ENCODE measurements around the gene PIAS2.
"Not testable (repeated sequence)": the region's sequence is repeated elsewhere in the genome, so short reads cannot be mapped to it uniquely, and the experiment has no call there.

PIAS2 gene

DNA sequence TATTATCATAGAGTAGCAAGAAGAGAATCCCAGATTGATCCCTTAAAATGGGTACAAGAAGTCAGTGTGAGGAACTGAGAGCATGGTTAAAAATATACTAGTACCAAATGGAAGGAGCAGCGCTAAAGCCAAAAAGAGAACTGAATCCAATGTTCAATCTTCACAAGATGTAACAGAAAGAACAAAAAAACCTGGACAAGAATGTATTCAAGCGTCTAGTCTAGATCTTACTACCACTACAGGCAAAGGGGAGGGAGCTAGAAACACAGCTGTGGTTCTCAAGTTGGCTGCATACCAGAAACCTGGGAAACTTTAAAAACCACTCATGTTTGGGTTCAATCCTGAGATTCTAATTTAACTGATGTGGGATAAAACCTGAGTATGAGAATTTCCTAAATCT lies 57.5 kb downstream of the PIAS2 start:
- Histone ChIP-seq H3K27me3 (no peaks in the 10 kb centered on the region), H3K4me1 (peaks cover 29 to 42% (median 35%) of the 10 kb centered on the region in 10 experiments), H3K9ac (peak overlapping the region in 8 of 11 experiments; percentile 3 to 66 (median 47); a peak in 11 of 22 replicates), H3K4me3 (peak overlapping the region in 3 of 10 experiments; percentile 6 to 11 (median 10); a peak in 3 of 20 replicates), H4K20me1 (peaks cover 0 to 24% (median 4%) of the 10 kb centered on the region in 11 experiments; a peak in 6 of 22 replicates), H3K27ac (peak overlapping the region in 9 of 11 experiments; percentile 42 to 83 (median 72); a peak in 18 of 22 replicates), H3K36me3 (peaks cover 51 to 80% (median 64%) of the 10 kb centered on the region in 11 experiments), H3K9me3 (replicated peaks in 1 of 11) (peaks cover 0 to 35% (median 18%) of the 10 kb centered on the region in 11 experiments; a peak in 18 of 22 replicates), H3K4me2 (peak overlapping the region; percentile 67 to 84 (median 74))
- no peak for TF ChIP-seq Cebpa-rat (IDR thresholded peaks at IDR 0.05)

- Histone ChIP-seq H3K27me3 (no peaks in the 10 kb centered on the region), H4K20me1 (peaks cover 0 to 24% (median 4%) of the 10 kb centered on the region in 11 experiments; a peak in 6 of 22 replicates), H3K27ac (peak overlapping the region in 7 of 11 experiments; percentile 60 to 83 (median 76); a peak in 9 of 22 replicates), H3K4me3 (0 out of 20 replicates have a peak overlapping the region, but pooled peaks of 1 of the 10 experiments have one; percentile 2), H3K4me2 (peak overlapping the region in 9 of 11 experiments; percentile 67 to 83 (median 74); a peak in 8 of 22 replicates), H3K9ac (no peak overlapping the region), H3K9me3 (replicated peaks in 1 of 11) (peaks cover 0 to 25% (median 15%) of the 10 kb centered on the region in 11 experiments; a peak in 17 of 22 replicates), H3K36me3 (peaks cover 56 to 80% (median 66%) of the 10 kb centered on the region in 11 experiments), H3K4me1 (peaks cover 29 to 42% (median 35%) of the 10 kb centered on the region in 10 experiments)
- no peak for TF ChIP-seq Cebpa-rat (IDR thresholded peaks at IDR 0.05)
Measured at GRCh38 chr18:46858290-46858689, 59.0 kb downstream of the PIAS2 start.

GRCh38 chr18:46856973-46857372 lies 60.3 kb downstream of the PIAS2 start:
- peaks cover 0 to 21% (median 10%) of the 10 kb centered on the region in 11 experiments; a peak in 16 of 22 replicates for H3K9me3 ChIP-seq (replicated peaks in 1 of 11)
- H3K27ac ChIP-seq: no peak overlapping the region
- peaks cover 0 to 24% (median 4%) of the 10 kb centered on the region in 11 experiments; a peak in 6 of 22 replicates for H4K20me1 ChIP-seq
- no peak for TF ChIP-seq Cebpa-rat (IDR thresholded peaks at IDR 0.05)
- H3K4me2 ChIP-seq: no peak overlapping the region
- H3K36me3 ChIP-seq: peaks cover 62 to 80% (median 69%) of the 10 kb centered on the region in 11 experiments
- no peaks in the 10 kb centered on the region for H3K27me3 ChIP-seq
- H3K9ac ChIP-seq: no peak overlapping the region
- no peak overlapping the region for H3K4me3 ChIP-seq
- peaks cover 29 to 41% (median 36%) of the 10 kb centered on the region in 10 experiments for H3K4me1 ChIP-seq

DNA sequence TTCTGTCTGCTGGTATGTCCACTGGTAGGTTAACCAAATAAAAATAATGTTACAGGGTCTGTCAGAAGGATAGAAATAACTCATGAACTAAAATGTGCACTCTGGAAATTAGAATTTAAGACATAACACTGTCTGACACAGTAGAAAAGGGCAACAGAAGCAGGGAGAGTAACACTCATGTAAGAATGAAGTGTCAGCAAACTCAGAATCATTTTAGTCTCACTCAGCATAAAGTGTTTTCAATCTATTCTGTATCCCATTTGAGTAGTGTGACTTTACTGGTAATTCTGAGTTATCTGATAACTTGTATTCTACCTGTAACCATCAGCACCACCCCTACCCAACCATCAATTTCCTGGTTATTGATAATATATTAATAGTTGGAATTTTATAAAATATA lies 68.3 kb downstream of the PIAS2 start:
- Histone ChIP-seq H3K4me1 (peaks cover 0 to 8% (median 0%) of the 10 kb centered on the region in 10 experiments; a peak in 3 of 20 replicates), H3K27me3 (no peaks in the 10 kb centered on the region), H4K20me1 (peaks cover 0 to 17% (median 0%) of the 10 kb centered on the region in 11 experiments; a peak in 2 of 22 replicates), H3K9ac (no peak overlapping the region), H3K4me3 (no peak overlapping the region), H3K36me3 (peaks cover 47 to 86% (median 60%) of the 10 kb centered on the region in 11 experiments), H3K4me2 (no peak overlapping the region), H3K9me3 (replicated peaks in 1 of 11) (no peaks in the 10 kb centered on the region), H3K27ac (no peak overlapping the region)
- TF ChIP-seq Cebpa-rat (IDR thresholded peaks at IDR 0.05): no peak

DNA sequence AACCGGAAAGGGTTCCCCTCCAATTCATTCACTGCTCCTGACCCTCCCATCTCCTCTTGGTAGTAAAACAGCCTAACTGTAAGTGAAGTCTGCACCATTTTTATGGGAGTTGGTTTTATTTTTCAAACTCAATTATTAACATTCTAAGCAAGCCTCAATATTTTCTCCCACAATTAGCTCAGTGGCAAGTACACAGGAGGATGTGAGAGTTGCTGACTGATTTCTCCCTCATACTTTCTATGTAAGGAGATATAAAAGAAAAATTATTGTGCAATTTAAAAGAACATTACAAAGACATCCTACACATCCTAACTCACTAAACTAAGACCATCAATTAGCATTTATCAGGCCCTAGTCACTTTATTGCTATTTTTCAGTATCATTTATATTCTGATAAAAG lies 73.9 kb downstream of the PIAS2 start:
- Histone ChIP-seq H3K4me3 (no peak overlapping the region), H3K4me2 (no peak overlapping the region), H3K27ac (no peak overlapping the region), H3K9ac (no peak overlapping the region), H3K27me3 (no peaks in the 10 kb centered on the region), H3K4me1 (no peaks in the 10 kb centered on the region; a peak in 1 of 20 replicates), H4K20me1 (peaks cover 0 to 5% (median 0%) of the 10 kb centered on the region in 11 experiments; a peak in 1 of 22 replicates), H3K9me3 (replicated peaks in 1 of 11) (no peaks in the 10 kb centered on the region), H3K36me3 (peaks cover 42 to 84% (median 64%) of the 10 kb centered on the region in 11 experiments; a peak in 21 of 22 replicates)
- no peak for TF ChIP-seq Cebpa-rat (IDR thresholded peaks at IDR 0.05)

GRCh38 chr18:46842583-46842982 lies 74.7 kb downstream of the PIAS2 start:
- peaks cover 42 to 86% (median 67%) of the 10 kb centered on the region in 11 experiments; a peak in 21 of 22 replicates for H3K36me3 ChIP-seq

DNA sequence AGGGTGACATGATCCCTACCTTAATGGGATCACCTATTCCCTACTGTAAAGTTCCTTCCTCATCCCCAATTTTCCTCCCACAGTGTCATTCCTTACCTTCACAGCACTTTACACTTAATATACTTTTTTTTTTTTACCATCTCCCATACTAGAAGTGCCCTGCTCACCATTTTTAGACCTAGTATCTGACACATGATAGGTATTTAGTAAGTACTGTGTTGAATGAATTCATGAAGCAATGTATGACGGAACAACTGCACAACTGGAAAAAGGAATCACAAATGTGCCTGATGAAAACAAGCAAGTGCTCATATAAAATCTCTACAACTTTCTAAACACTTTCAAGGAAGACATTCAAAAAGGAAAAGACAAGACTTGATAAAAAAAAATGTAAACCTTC lies 83.4 kb downstream of the PIAS2 start:
- Histone ChIP-seq H4K20me1 (no peaks in the 10 kb centered on the region), H3K4me1 (no peaks in the 10 kb centered on the region), H3K9ac (no peak overlapping the region), H3K4me3 (no peak overlapping the region), H3K4me2 (no peak overlapping the region), H3K9me3 (replicated peaks in 1 of 11) (no peaks in the 10 kb centered on the region), H3K27me3 (no peaks in the 10 kb centered on the region), H3K27ac (no peak overlapping the region), H3K36me3 (peaks cover 55 to 91% (median 74%) of the 10 kb centered on the region in 11 experiments)
- no peak for TF ChIP-seq Cebpa-rat (IDR thresholded peaks at IDR 0.05)

More at GRCh38 chr18:46842583-46842982, 74.7 kb downstream of the PIAS2 start:
- H4K20me1 ChIP-seq: no peaks in the 10 kb centered on the region
- no peak for TF ChIP-seq Cebpa-rat (IDR thresholded peaks at IDR 0.05)
- no peaks in the 10 kb centered on the region for H3K27me3 ChIP-seq
- no peak overlapping the region for H3K4me3 ChIP-seq
- no peaks in the 10 kb centered on the region for H3K9me3 ChIP-seq (replicated peaks in 1 of 11)
- H3K9ac ChIP-seq: no peak overlapping the region
- no peaks in the 10 kb centered on the region; a peak in 1 of 20 replicates for H3K4me1 ChIP-seq
- no peak overlapping the region for H3K4me2 ChIP-seq
- no peak overlapping the region for H3K27ac ChIP-seq

GRCh38 chr18:46832849-46833248 lies 84.5 kb downstream of the PIAS2 start:
- Histone ChIP-seq H3K9ac (no peak overlapping the region), H3K4me3 (no peak overlapping the region), H3K27me3 (no peaks in the 10 kb centered on the region), H3K9me3 (replicated peaks in 1 of 11) (no peaks in the 10 kb centered on the region), H3K27ac (no peak overlapping the region), H4K20me1 (no peaks in the 10 kb centered on the region), H3K4me2 (no peak overlapping the region), H3K36me3 (peaks cover 60 to 91% (median 79%) of the 10 kb centered on the region in 11 experiments), H3K4me1 (no peaks in the 10 kb centered on the region)
- TF ChIP-seq Cebpa-rat (IDR thresholded peaks at IDR 0.05): no peak

- not testable (repeated sequence) for H4K20me1 ChIP-seq; H3K4me2 ChIP-seq; H3K4me3 ChIP-seq; H3K9me3 ChIP-seq (replicated peaks in 1 of 11); H3K27ac ChIP-seq; H3K9ac ChIP-seq; H3K27me3 ChIP-seq; H3K4me1 ChIP-seq
- peaks cover 64 to 91% (median 81%) of the 10 kb centered on the region in 11 experiments for H3K36me3 ChIP-seq
Measured at GRCh38 chr18:46832422-46832821, 84.9 kb downstream of the PIAS2 start.

Measured in BLaER1 treated with 17β-estradiol and CSF1 and Interleukin-3, amounts not matched to agents 10 nM and 100 nM (cell line).